ENCODE results near the gene HS6ST2.

- TF ChIP-seq CTCF (IDR thresholded peaks at IDR 0.05) (no peak), POLR2A (IDR thresholded peaks at IDR 0.05) (no peak)
Measured at GRCh38 chrX:132953354-132953753, 5.1 kb downstream of the HS6ST2 start.
